Measurements from ENCODE around the gene PPFIA2.

- TF ChIP-seq CTCF (optimal IDR thresholded peaks at IDR 0.05 in 1 of 3, IDR thresholded peaks at IDR 0.05 in 1 of 3, conservative IDR thresholded peaks at IDR 0.05 in 1 of 3; ENCODE audit: extremely low read depth in 1 of 3, insufficient read depth in 2 of 3, low read length in 3 of 3) (no peak), EZH2 (IDR thresholded peaks at IDR 0.05; ENCODE audit: low read length) (no peak)
These were observed 550.1 kb downstream of the PPFIA2 start for GRCh38 chr12:81209012-81209411.
